ENCODE measurements around the gene SLC9A5. TPM values are rescaled to one million over a fixed set of nuclear protein-coding genes. Genes with fewer than 3 reads are reported as not detected.

The SLC9A5 gene
- total RNA-seq, 1 experiment from 2014 or later: 10.3 TPM

GRCh38 chr16:67280090-67281015, 31.6 kb downstream of the SLC9A5 start:
- CTCF ChIA-PET: interaction anchor here (0.8 to 3.4 kb wide), 11 partner anchors 20 to 185 kb away, joined by 3 to 27 read pairs (median 4); partner anchors contain the start of genes KCTD19, LRRC36 and TPPP3
- POLR2A ChIA-PET: no interaction called here
- ATAC-seq (no peak), DNase-seq (ENCODE audit: low spot score) (no peak)
- H3K27ac Mint-ChIP-seq: no peak overlapping the region
- no peak for TF ChIP-seq E2F5 (CRISPR knock-in tag; IDR thresholded peaks at IDR 0.05)
- TF ChIP-seq PREB (CRISPR knock-in tag; IDR thresholded peaks at IDR 0.05; ENCODE audit: borderline replicate concordance): no peak
- no peak for TF ChIP-seq SMAD3 (CRISPR knock-in tag; IDR thresholded peaks at IDR 0.05; ENCODE audit: borderline replicate concordance)
- no peak for TF ChIP-seq NFYB (CRISPR knock-in tag; conservative IDR thresholded peaks at IDR 0.05; ENCODE audit: low read depth)
- no peak for TF ChIP-seq ZNF396 (CRISPR knock-in tag; IDR thresholded peaks at IDR 0.05; ENCODE audit: borderline replicate concordance)
- TF ChIP-seq CDX4 (CRISPR knock-in tag; IDR thresholded peaks at IDR 0.05; ENCODE audit: borderline replicate concordance): no peak
- no peak for TF ChIP-seq PRRX2 (CRISPR knock-in tag; IDR thresholded peaks at IDR 0.05)
- TF ChIP-seq ZBTB43 (CRISPR knock-in tag; IDR thresholded peaks at IDR 0.05): no peak
- no peak for TF ChIP-seq RELA (CRISPR knock-in tag; IDR thresholded peaks at IDR 0.05; ENCODE audit: borderline replicate concordance)
- TF ChIP-seq TEAD1 (CRISPR knock-in tag; IDR thresholded peaks at IDR 0.05): no peak
- TF ChIP-seq ZNF512 (CRISPR knock-in tag; IDR thresholded peaks at IDR 0.05; ENCODE audit: borderline replicate concordance): no peak
- TF ChIP-seq TEAD4 (CRISPR knock-in tag; IDR thresholded peaks at IDR 0.05): no peak
- H3K9me3 Mint-ChIP-seq: no peaks in the 10 kb centered on the region
- no peaks in the 10 kb centered on the region; the same call in 1 of the 2 replicates for H3K36me3 Mint-ChIP-seq
- H3K4me3 Mint-ChIP-seq: no peak overlapping the region
- peaks cover 23% of the 10 kb centered on the region for H3K27me3 Mint-ChIP-seq (ENCODE audit: low read depth)
- peaks cover 2% of the 10 kb centered on the region; the same call in 1 of the 2 replicates for H3K4me1 Mint-ChIP-seq

- POLR2A ChIA-PET: no interaction called here
- DNase-seq (ENCODE audit: low spot score): no peak
- ATAC-seq: no peak
- no peak for TF ChIP-seq SOX15 (CRISPR knock-in tag; IDR thresholded peaks at IDR 0.05)
- no peak for TF ChIP-seq ZBTB21 (CRISPR knock-in tag; IDR thresholded peaks at IDR 0.05; ENCODE audit: borderline replicate concordance)
- no peak for TF ChIP-seq RORB (CRISPR knock-in tag; IDR thresholded peaks at IDR 0.05)
- peaks cover 2% of the 10 kb centered on the region; the same call in 1 of the 2 replicates for H3K4me1 Mint-ChIP-seq
- H3K27ac Mint-ChIP-seq: no peak overlapping the region
- CTCF ChIA-PET: interaction anchor here (1.1 to 3.4 kb wide), 10 partner anchors 17 to 452 kb away, joined by 3 to 27 read pairs (median 6); partner anchors contain the start of genes KCTD19, LRRC36, NAE1 and TPPP3
- H3K4me3 Mint-ChIP-seq: no peak overlapping the region
- H3K36me3 Mint-ChIP-seq: no peaks in the 10 kb centered on the region
- peaks cover 23% of the 10 kb centered on the region for H3K27me3 Mint-ChIP-seq (ENCODE audit: low read depth)
- no peaks in the 10 kb centered on the region for H3K9me3 Mint-ChIP-seq
These were observed 33.0 kb downstream of the SLC9A5 start for GRCh38 chr16:67281536-67282446.

Data from WTC11 (cell line).